WTC11 (cell line): ENCODE measurements around the gene ZNF423. TPM values are rescaled to one million over a fixed set of nuclear protein-coding genes. Genes with fewer than 3 reads are reported as not detected.

Source experiments
- ATAC-seq: fragments of 200-7000 bp; cut with Tn5 transposase; 2 replicates; pipeline ENCODE4 v1.10.0; 2021; ENCODE audit warnings: mild to moderate bottlenecking, moderate library complexity
- CTCF ChIA-PET: fragments of 300-600 bp; sonication (Branson Sonifier 250); formaldehyde crosslinking; loops from one replicate; lab custom pipeline; 2021; ENCODE audit warnings: antibody characterized with exemption; lab: Charles Lee
- POLR2A ChIA-PET: fragments of 350-600 bp; sonication (Branson Sonifier 250); formaldehyde crosslinking; loops from one replicate; lab custom pipeline; 2021; ENCODE audit warnings: antibody characterized with exemption; lab: Charles Lee
- DNase-seq: peaks from one replicate; pipeline ENCODE4 v3.0.0; 2021; ENCODE audit warnings: low spot score
- H3K27ac Mint-ChIP-seq: 2 replicates; pipeline ENCODE4 v1.8.0; 2021; ENCODE audit warnings: mixed read lengths
- H3K27me3 Mint-ChIP-seq: 2 replicates; pipeline ENCODE4 v1.8.0; 2021; ENCODE audit warnings: low read depth, mild to moderate bottlenecking, moderate library complexity, mixed read lengths
- H3K36me3 Mint-ChIP-seq: 2 replicates; pipeline ENCODE4 v1.8.0; 2021; ENCODE audit warnings: mixed read lengths
- H3K4me1 Mint-ChIP-seq: 2 replicates; pipeline ENCODE4 v1.8.0; 2022; ENCODE audit warnings: mixed read lengths
- H3K4me3 Mint-ChIP-seq: 2 replicates; pipeline ENCODE4 v1.8.0; 2021; ENCODE audit warnings: mild to moderate bottlenecking, moderate library complexity, mixed read lengths
- H3K9me3 Mint-ChIP-seq: 2 replicates; pipeline ENCODE4 v1.8.0; 2021; ENCODE audit warnings: mixed read lengths
- AR ChIP-seq: fragments of 250-450 bp; sonication (Bioruptor Pico); IDR thresholded peaks from 2 replicates; pipeline ENCODE4 v1.9.0; 2021; ENCODE audit warnings: mild to moderate bottlenecking
- ARID4B ChIP-seq: sonication (generic); formaldehyde crosslinking; IDR thresholded peaks from 2 replicates; pipeline ENCODE4 v1.8.0; 2023; ENCODE audit warnings: missing genetic modification reagents, mild to moderate bottlenecking, borderline replicate concordance
- E2F1 ChIP-seq: sonication (generic); formaldehyde crosslinking; IDR thresholded peaks from 2 replicates; pipeline ENCODE4 v1.8.0; 2022; ENCODE audit warnings: mild to moderate bottlenecking, missing genetic modification reagents
- ERG ChIP-seq: fragments of 250-450 bp; sonication (Bioruptor Pico); IDR thresholded peaks from 2 replicates; pipeline ENCODE4 v1.8.0; 2021; ENCODE audit warnings: mild to moderate bottlenecking
- FOXK1 ChIP-seq: sonication (generic); formaldehyde crosslinking; IDR thresholded peaks from 2 replicates; pipeline ENCODE4 v1.8.0; 2022; ENCODE audit warnings: mild to moderate bottlenecking, moderate library complexity, missing genetic modification reagents
- GABPB1 ChIP-seq: sonication (generic); formaldehyde crosslinking; IDR thresholded peaks from 2 replicates; pipeline ENCODE4 v1.8.1; 2023; ENCODE audit warnings: mild to moderate bottlenecking, missing genetic modification reagents
- IRF1 ChIP-seq: sonication (generic); formaldehyde crosslinking; IDR thresholded peaks from 2 replicates; pipeline ENCODE4 v1.8.0; 2023; ENCODE audit warnings: missing genetic modification reagents
- MYBL2 ChIP-seq: sonication (generic); formaldehyde crosslinking; IDR thresholded peaks from 2 replicates; pipeline ENCODE4 v1.8.1; 2023; ENCODE audit warnings: mild to moderate bottlenecking, moderate library complexity, missing genetic modification reagents
- NR1H2 ChIP-seq: sonication (generic); formaldehyde crosslinking; IDR thresholded peaks from 2 replicates; pipeline ENCODE4 v1.9.0; 2021; ENCODE audit warnings: mild to moderate bottlenecking, moderate library complexity, missing genetic modification reagents
- NR3C1 ChIP-seq: sonication (generic); formaldehyde crosslinking; conservative IDR thresholded peaks from 2 replicates; pipeline ENCODE4 v1.8.1; 2023; ENCODE audit warnings: low read depth, mild to moderate bottlenecking, missing genetic modification reagents
- PRDM15 ChIP-seq: sonication (generic); formaldehyde crosslinking; IDR thresholded peaks from 2 replicates; pipeline ENCODE4 v1.8.0; 2022; ENCODE audit warnings: missing genetic modification reagents
- PREB ChIP-seq: sonication (generic); formaldehyde crosslinking; IDR thresholded peaks from 2 replicates; pipeline ENCODE4 v1.8.1; 2022; ENCODE audit warnings: mild to moderate bottlenecking, missing genetic modification reagents, moderate library complexity, borderline replicate concordance
- PRRX2 ChIP-seq: fragments of 250-450 bp; sonication (Bioruptor Pico); IDR thresholded peaks from 2 replicates; pipeline ENCODE4 v1.8.0; 2021; ENCODE audit warnings: mild to moderate bottlenecking
- RORB ChIP-seq: fragments of 250-450 bp; sonication (Bioruptor Pico); IDR thresholded peaks from 2 replicates; pipeline ENCODE4 v1.9.0; 2021; ENCODE audit warnings: mild to moderate bottlenecking
- SMAD3 ChIP-seq: sonication (generic); formaldehyde crosslinking; IDR thresholded peaks from 2 replicates; pipeline ENCODE4 v1.8.0; 2022; ENCODE audit warnings: missing genetic modification reagents, mild to moderate bottlenecking, borderline replicate concordance
- SMAD4 ChIP-seq: sonication (generic); formaldehyde crosslinking; IDR thresholded peaks from 2 replicates; pipeline ENCODE4 v1.8.0; 2022; ENCODE audit warnings: mild to moderate bottlenecking, missing genetic modification reagents
- ZBTB43 ChIP-seq: sonication (generic); formaldehyde crosslinking; IDR thresholded peaks from 2 replicates; pipeline ENCODE4 v1.8.1; 2023; ENCODE audit warnings: mild to moderate bottlenecking, missing genetic modification reagents
- total RNA-seq: library from RNA; stranded (reverse); gene quantifications from 3 replicates; pipeline ENCODE4 v1.2.3, GENCODE V29; 2021

ZNF423 gene
- total RNA-seq, 1 experiment from 2014 or later: 38.8 TPM

GRCh38 chr16:49469311-49469670, 386.6 kb downstream of the ZNF423 start:
- peaks cover 18% of the 10 kb centered on the region for H3K27me3 Mint-ChIP-seq

More at GRCh38 chr16:49469311-49469670, 386.6 kb downstream of the ZNF423 start:
- ChIA-PET POLR2A (no interaction called here), CTCF (no interaction called here)
- H3K4me3 Mint-ChIP-seq: no peak overlapping the region
- DNase-seq (no peak), ATAC-seq (no peak)
- no peak for TF ChIP-seq AR (CRISPR knock-in tag)
- no peak for TF ChIP-seq E2F1 (CRISPR knock-in tag)
- no peak for TF ChIP-seq IRF1
- no peak for TF ChIP-seq NR1H2 (CRISPR knock-in tag)
- TF ChIP-seq ARID4B (CRISPR knock-in tag): no peak
- TF ChIP-seq RORB (CRISPR knock-in tag): no peak
- TF ChIP-seq ZBTB43 (CRISPR knock-in tag): no peak
- no peak for TF ChIP-seq SMAD3 (CRISPR knock-in tag)
- no peak for TF ChIP-seq PRDM15 (CRISPR knock-in tag)
- no peak for TF ChIP-seq NR3C1
- TF ChIP-seq FOXK1 (CRISPR knock-in tag): no peak
- TF ChIP-seq GABPB1 (CRISPR knock-in tag): no peak
- TF ChIP-seq SMAD4: no peak
- TF ChIP-seq PRRX2 (CRISPR knock-in tag): no peak
- no peak for TF ChIP-seq ERG (CRISPR knock-in tag)
- no peak for TF ChIP-seq MYBL2 (CRISPR knock-in tag)
- TF ChIP-seq PREB (CRISPR knock-in tag): no peak
- H3K9me3 Mint-ChIP-seq: no peaks in the 10 kb centered on the region
- peaks cover 10% of the 10 kb centered on the region; the same call in 1 of the 2 replicates for H3K4me1 Mint-ChIP-seq
- H3K27ac Mint-ChIP-seq: no peak overlapping the region
- H3K36me3 Mint-ChIP-seq: no peaks in the 10 kb centered on the region
